Pancreas (tissue), 10 donors: ENCODE data around the gene PGA3. TPM values are rescaled to one million over a fixed set of nuclear protein-coding genes. Genes with fewer than 3 reads are reported as not detected.
"Not testable (repeated sequence)": the region's sequence is repeated elsewhere in the genome, so short reads cannot be mapped to it uniquely, and the experiment has no call there.

ENCODE experiments used
- ATAC-seq, 4 donors: fragments of 200-7000 bp; cut with Tn5 transposase; one replicate each; pipeline versions ENCODE4 v1.8.0 to v1.9.1; 2020; ENCODE audit warnings: mild to moderate bottlenecking in 4 of 4, moderate library complexity in 4 of 4
- DNase-seq, 6 donors: peaks; one replicate each; pipeline ENCODE4 v3.0.0-alpha.2; 2020
- FAIRE-seq: peaks from 2 replicates; lab custom pipeline; 2012; peaks lifted over from hg19 to GRCh38; lab: Jason Lieb, UNC
- H3K27ac ChIP-seq, 4 donors: fragments of 200-600 bp; sonication (generic); 1 replicate in 3 of 4; 2 replicates in 1 of 4; pipeline versions ENCODE4 v1.5.0 to v1.8.0; 2020
- H3K27me3 ChIP-seq, 4 donors: fragments of 200-600 bp; one replicate each; pipeline ENCODE4 v1.8.0; 2021
- H3K36me3 ChIP-seq, 3 donors: fragments of 200-600 bp; sonication (generic) in 1 of 3; one replicate each; pipeline versions ENCODE4 v1.5.0 to v1.8.0; 2020 to 2021
- H3K4me1 ChIP-seq, 3 donors: fragments of 200-600 bp; one replicate each; pipeline ENCODE4 v1.8.0; 2021
- H3K4me3 ChIP-seq, 4 donors: fragments of 200-600 bp; sonication (generic) in 2 of 4; one replicate each; pipeline versions ENCODE4 v1.5.0 to v1.8.0; 2020 to 2021
- H3K9me3 ChIP-seq, 4 donors: fragments of 200-600 bp; one replicate each; pipeline ENCODE4 v1.8.0; 2021
- WGBS, 2 donors: extraction: QIAGEN DNeasy Blood & Tissue Kit; methylation state at CpG; one replicate each; pipeline ENCODE4 v1.1.7; 2013; 5-methylcytosine and 5-hydroxymethylcytosine counted together
- intact Hi-C, 3 donors: fragments of 100-400 bp; cut with DNase I; formaldehyde crosslinking; loops; one replicate each; pipeline versions ENCODE4 v1.11.1 to v1.14.2; 2022
- polyA plus RNA-seq, 2 donors: library from polyadenylated mRNA; stranded (reverse); fragments of 200-250 nt; gene quantifications; one replicate each; pipeline ENCODE4 v1.2.3, GENCODE V29; 2013
- total RNA-seq, 6 donors: library from RNA; stranded (reverse); fragmentation: NEBNext Ultra II Directional in 4 of 6; extraction: Animal tissue kit (Norgen Biotek cat#: 25700) in 4 of 6; gene quantifications; one replicate each; pipeline versions ENCODE4 v1.2.1 to v1.2.4, GENCODE V29; 2021 to 2023
- donor health status: healthy with polysubstance abuse.
- donor health status: DM: no; HTN: no; CAD: no; lungs with moderate emphysema.
- donor health status: DM: no; HTN: no; CAD: no.
- donor health status: control.
- donor health status: control.
- donor health status: Bipolar disorder and iron deficiency.
- donor health status: DM: yes; HTN: yes; CAD: no.
- donor health status: DM: no; HTN: no; CAD: no.
- donor health status: DM: no; HTN: no; CAD: no.
- donor health status: DM: yes; HTN: yes; CAD: no.

Gene PGA3
- total and polyA plus RNA-seq, 8 donors: 0.08 to 7.4 (median 0.23) TPM; not detected in 4

DNA sequence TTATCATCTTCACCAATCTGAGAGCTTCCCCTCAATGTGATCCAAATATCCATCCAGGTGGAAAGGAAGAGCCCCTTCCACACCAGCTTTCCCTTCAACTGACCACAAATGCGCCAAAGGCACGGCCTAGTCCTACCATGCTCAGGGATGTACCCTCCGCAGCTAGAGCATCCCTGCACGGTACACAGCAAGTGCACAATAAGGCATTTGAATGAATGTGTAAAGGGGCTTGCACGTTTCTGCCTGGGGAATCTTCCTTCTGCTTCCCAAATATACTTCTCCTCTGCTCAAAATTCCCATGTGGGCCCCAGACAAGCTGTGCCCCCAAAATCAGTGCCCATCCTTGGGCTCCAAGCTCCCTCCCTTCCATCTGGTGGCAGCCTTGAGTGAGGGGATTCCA is 15.7 kb downstream of the PGA3 start:
- H3K4me1 ChIP-seq, ATAC-seq, H3K27ac ChIP-seq, H3K9me3 ChIP-seq, H3K4me3 ChIP-seq, H3K36me3 ChIP-seq, DNase-seq, FAIRE-seq, H3K27me3 ChIP-seq, intact Hi-C loops: not testable (repeated sequence)
- WGBS, 2 donors: 81 to 88% methylated on average over 5 of the region's 5 CpGs

- H3K27ac ChIP-seq, H3K4me1 ChIP-seq, ATAC-seq, H3K36me3 ChIP-seq, FAIRE-seq, H3K4me3 ChIP-seq, DNase-seq, H3K9me3 ChIP-seq, intact Hi-C loops, H3K27me3 ChIP-seq: not testable (repeated sequence)
- WGBS, 2 donors: no CpG with 5 or more reads among the region's 8 CpGs
These were observed 18.7 kb downstream of the PGA3 start, which contains the start of gene PGA4 for GRCh38 chr11:61222047-61222446. Gene PGA4 (plus strand): TSS chr11:61222347. CDS start chr11:61222401, 54 bp downstream.

DNA sequence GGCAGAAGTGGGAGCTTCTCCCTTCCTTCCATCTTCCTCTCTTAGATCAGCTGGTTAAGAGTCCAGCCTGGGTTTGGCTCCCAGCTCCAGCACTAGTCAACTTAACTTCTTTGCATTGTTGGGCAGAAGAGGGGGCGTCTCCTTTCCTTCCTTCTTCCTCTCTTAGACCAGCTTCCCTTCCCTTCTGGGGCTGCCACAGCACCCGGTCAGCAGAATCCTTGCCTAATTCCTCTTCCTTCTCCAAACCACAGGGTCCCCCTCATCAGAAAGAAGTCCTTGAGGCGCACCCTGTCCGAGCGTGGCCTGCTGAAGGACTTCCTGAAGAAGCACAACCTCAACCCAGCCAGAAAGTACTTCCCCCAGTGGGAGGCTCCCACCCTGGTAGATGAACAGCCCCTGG is 19.4 kb downstream of the PGA3 start:
- H3K36me3 ChIP-seq, H3K27ac ChIP-seq, H3K4me3 ChIP-seq, H3K9me3 ChIP-seq, H3K4me1 ChIP-seq, FAIRE-seq, H3K27me3 ChIP-seq, intact Hi-C loops, DNase-seq: not testable (repeated sequence)
- no CpG with 5 or more reads among the region's 5 CpGs for WGBS, 2 donors
- peak in 2 of 4 donors; percentile 29 to 56 for ATAC-seq

- DNase-seq, H3K4me3 ChIP-seq, ATAC-seq, FAIRE-seq, H3K27me3 ChIP-seq, H3K36me3 ChIP-seq, H3K27ac ChIP-seq, intact Hi-C loops, H3K4me1 ChIP-seq, H3K9me3 ChIP-seq: not testable (repeated sequence)
- no CpG with 5 or more reads among the region's 10 CpGs for WGBS, 2 donors
These were observed 23.3 kb downstream of the PGA3 start for GRCh38 chr11:61226457-61227137.

GRCh38 chr11:61229458-61229857 is 26.1 kb downstream of the PGA3 start:
- H3K4me3 ChIP-seq, H3K36me3 ChIP-seq, H3K27me3 ChIP-seq, intact Hi-C loops, H3K9me3 ChIP-seq, H3K27ac ChIP-seq, ATAC-seq, DNase-seq, FAIRE-seq, H3K4me1 ChIP-seq: not testable (repeated sequence)
- WGBS, 2 donors: no CpG with 5 or more reads among the region's 6 CpGs

- intact Hi-C loops, DNase-seq, H3K4me1 ChIP-seq, FAIRE-seq, H3K4me3 ChIP-seq, H3K27me3 ChIP-seq, ATAC-seq, H3K36me3 ChIP-seq, H3K27ac ChIP-seq, H3K9me3 ChIP-seq: not testable (repeated sequence)
- WGBS, 2 donors: no CpG with 5 or more reads among the region's 15 CpGs
These were observed 27.7 kb downstream of the PGA3 start for GRCh38 chr11:61231033-61231432.

DNA sequence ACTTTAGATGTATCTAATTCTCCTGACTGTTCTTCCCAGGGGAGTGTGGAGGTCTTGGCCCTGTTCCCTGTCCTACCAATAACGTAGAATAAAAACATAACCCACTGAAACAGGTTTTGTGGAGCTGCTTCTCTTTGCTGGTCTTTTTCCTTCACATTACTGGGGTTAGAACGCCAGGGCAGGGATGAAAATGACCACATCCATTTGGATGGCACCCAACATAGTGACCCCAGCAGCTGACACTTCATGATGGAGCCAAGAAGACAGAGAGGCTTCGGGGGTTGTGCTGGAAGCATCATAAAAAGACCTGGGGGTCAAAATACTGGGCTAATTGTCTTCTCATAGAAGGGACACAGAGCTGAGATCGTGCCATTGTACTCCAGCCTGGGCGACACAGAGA is 28.3 kb downstream of the PGA3 start:
- H3K4me3 ChIP-seq, H3K36me3 ChIP-seq, ATAC-seq, H3K9me3 ChIP-seq, H3K27ac ChIP-seq, H3K27me3 ChIP-seq, DNase-seq, H3K4me1 ChIP-seq, intact Hi-C loops, FAIRE-seq: not testable (repeated sequence)
- no CpG with 5 or more reads among the region's 5 CpGs for WGBS, 2 donors

GRCh38 chr11:61232548-61233145 is 29.3 kb downstream of the PGA3 start:
- WGBS, 2 donors: no CpG with 5 or more reads among the region's 3 CpGs
- H3K27me3 ChIP-seq, H3K27ac ChIP-seq, H3K36me3 ChIP-seq, H3K4me3 ChIP-seq, FAIRE-seq, H3K4me1 ChIP-seq, H3K9me3 ChIP-seq, intact Hi-C loops, DNase-seq, ATAC-seq: not testable (repeated sequence)

DNA sequence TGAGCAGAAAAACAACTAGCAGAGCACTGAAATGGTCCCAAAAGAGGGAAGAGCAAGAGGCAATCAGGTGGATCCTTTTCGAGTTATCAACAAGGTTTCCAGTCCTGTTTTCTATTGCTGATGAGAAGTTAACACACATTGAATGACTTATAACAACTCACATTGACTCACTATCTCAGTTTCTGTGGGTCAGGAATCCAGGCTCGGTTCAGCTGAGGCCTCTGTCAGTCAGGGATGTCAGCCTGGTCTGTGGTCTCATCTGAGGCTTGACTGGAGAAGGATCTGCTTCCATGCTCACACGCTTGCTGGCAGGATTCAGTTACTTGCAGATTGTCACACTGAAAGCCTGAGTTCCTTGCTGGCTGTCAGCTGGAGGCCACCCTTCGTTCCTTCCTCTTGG is 33.8 kb downstream of the PGA3 start:
- FAIRE-seq, H3K9me3 ChIP-seq, H3K27me3 ChIP-seq, H3K36me3 ChIP-seq, H3K27ac ChIP-seq, DNase-seq, H3K4me3 ChIP-seq, ATAC-seq, H3K4me1 ChIP-seq, intact Hi-C loops: not testable (repeated sequence)
- no CpG with 5 or more reads among the region's 4 CpGs for WGBS, 2 donors

DNA sequence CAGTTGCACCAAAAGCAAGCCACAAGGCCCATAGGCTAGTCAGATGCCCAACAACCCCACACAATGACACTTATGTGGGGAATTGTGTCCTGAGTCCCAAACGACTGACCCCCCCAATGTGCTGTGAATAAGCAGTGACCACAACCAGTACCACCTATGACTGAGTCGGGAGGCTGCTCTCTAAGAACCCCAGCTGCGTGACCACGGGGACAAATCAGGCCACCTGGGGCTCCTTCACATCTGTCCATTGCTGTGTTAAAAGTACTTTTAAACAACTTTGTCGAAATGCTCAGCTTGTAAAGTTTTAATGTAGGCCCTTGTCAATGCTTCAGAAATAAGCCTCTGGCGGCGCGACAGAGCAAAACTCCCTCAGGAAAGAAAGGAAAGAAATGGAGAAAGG is 37.0 kb downstream of the PGA3 start:
- H3K36me3 ChIP-seq, intact Hi-C loops, H3K4me3 ChIP-seq, H3K9me3 ChIP-seq, H3K27me3 ChIP-seq, ATAC-seq, H3K4me1 ChIP-seq, H3K27ac ChIP-seq, FAIRE-seq, DNase-seq: not testable (repeated sequence)
- WGBS, 2 donors: 77 to 79% methylated on average over 7 of the region's 8 CpGs

GRCh38 chr11:61240875-61241274 is 37.6 kb downstream of the PGA3 start, which contains the start of gene PGA5:
Gene PGA5 (plus strand): TSS chr11:61241175. CDS start chr11:61241227, 52 bp downstream.
- H3K9me3 ChIP-seq, DNase-seq, H3K27ac ChIP-seq, H3K36me3 ChIP-seq, H3K4me3 ChIP-seq, ATAC-seq, H3K27me3 ChIP-seq, FAIRE-seq, intact Hi-C loops, H3K4me1 ChIP-seq: not testable (repeated sequence)
- no CpG with 5 or more reads among the region's 8 CpGs for WGBS, 2 donors

DNA sequence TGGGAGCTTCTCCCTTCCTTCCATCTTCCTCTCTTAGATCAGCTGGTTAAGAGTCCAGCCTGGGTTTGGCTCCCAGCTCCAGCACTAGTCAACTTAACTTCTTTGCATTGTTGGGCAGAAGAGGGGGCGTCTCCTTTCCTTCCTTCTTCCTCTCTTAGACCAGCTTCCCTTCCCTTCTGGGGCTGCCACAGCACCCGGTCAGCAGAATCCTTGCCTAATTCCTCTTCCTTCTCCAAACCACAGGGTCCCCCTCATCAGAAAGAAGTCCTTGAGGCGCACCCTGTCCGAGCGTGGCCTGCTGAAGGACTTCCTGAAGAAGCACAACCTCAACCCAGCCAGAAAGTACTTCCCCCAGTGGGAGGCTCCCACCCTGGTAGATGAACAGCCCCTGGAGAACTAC is 38.2 kb downstream of the PGA3 start:
- ATAC-seq: peak in 2 of 4 donors; percentile 34 to 63
- FAIRE-seq, H3K27me3 ChIP-seq, intact Hi-C loops, H3K4me3 ChIP-seq, H3K9me3 ChIP-seq, H3K4me1 ChIP-seq, DNase-seq, H3K36me3 ChIP-seq, H3K27ac ChIP-seq: not testable (repeated sequence)
- WGBS, 2 donors: no CpG with 5 or more reads among the region's 5 CpGs
